GM23338 (cell line): ENCODE results near the gene BCAS3. TPM values are rescaled to one million over a fixed set of nuclear protein-coding genes. Genes with fewer than 3 reads are reported as not detected.

ENCODE experiments used
- ATAC-seq: fragments of 200-7000 bp; cut with Tn5 transposase; 3 replicates; pipeline ENCODE4 v1.9.1; 2020
- DNase-seq: peaks from one replicate; pipeline ENCODE4 v3.0.0-alpha.2; 2015; ENCODE audit warnings: low spot score
- H2AFZ ChIP-seq: fragments of 200-600 bp; sonication (generic); 2 replicates; pipeline ENCODE4 v1.8.0; 2016; ENCODE audit warnings: antibody characterized with exemption, mild to moderate bottlenecking, moderate library complexity
- H3F3A ChIP-seq: fragments of 200-600 bp; sonication (generic); replicated peaks from 2 replicates; pipeline ENCODE4 v1.8.0; 2017; ENCODE audit warnings: antibody characterized with exemption, mixed run types, low read depth
- H3K27ac ChIP-seq: fragments of 200-600 bp; sonication (generic); 2 replicates; pipeline ENCODE4 v1.6.1; 2016; ENCODE audit warnings: low read depth
- H3K27me3 ChIP-seq: fragments of 200-600 bp; sonication (generic); 2 replicates; pipeline ENCODE4 v1.8.0; 2016; ENCODE audit warnings: mild to moderate bottlenecking, mixed run types, moderate library complexity; ENCODE audit not compliant: insufficient read depth
- H3K36me3 ChIP-seq: fragments of 200-600 bp; sonication (generic); 2 replicates; pipeline ENCODE4 v1.8.0; 2016; ENCODE audit warnings: mild to moderate bottlenecking; ENCODE audit not compliant: insufficient read depth
- H3K4me1 ChIP-seq: fragments of 200-600 bp; sonication (generic); 2 replicates; pipeline ENCODE4 v1.8.0; 2016; ENCODE audit warnings: mild to moderate bottlenecking, moderate library complexity; ENCODE audit not compliant: insufficient read depth
- H3K4me2 ChIP-seq: fragments of 200-600 bp; sonication (generic); 2 replicates; pipeline ENCODE4 v1.7.1; 2017; ENCODE audit warnings: mixed run types
- H3K4me3 ChIP-seq: fragments of 200-600 bp; sonication (generic); 2 replicates; pipeline ENCODE4 v1.6.1; 2016; ENCODE audit warnings: mixed run types
- H3K79me2 ChIP-seq: fragments of 200-600 bp; sonication (generic); replicated peaks from 2 replicates; pipeline ENCODE4 v1.8.0; 2017; ENCODE audit warnings: mild to moderate bottlenecking; ENCODE audit not compliant: insufficient read depth
- H3K9me2 ChIP-seq: fragments of 200-600 bp; sonication (generic); 2 replicates; pipeline ENCODE4 v1.8.0; 2017; ENCODE audit not compliant: insufficient read depth
- H4K20me1 ChIP-seq: fragments of 200-600 bp; sonication (generic); replicated peaks from 2 replicates; pipeline ENCODE4 v1.8.0; 2017; ENCODE audit warnings: mild to moderate bottlenecking; ENCODE audit not compliant: insufficient read depth
- H3K27ac Mint-ChIP-seq: 2 replicates; pipeline ENCODE4 v1.8.0; 2020; ENCODE audit warnings: inconsistent platforms, mild to moderate bottlenecking, moderate library complexity, mixed read lengths
- H3K27me3 Mint-ChIP-seq: 3 replicates; pipeline ENCODE4 v1.8.0; 2022; ENCODE audit warnings: low read depth, mild to moderate bottlenecking, moderate library complexity, mixed read lengths, inconsistent platforms; ENCODE audit not compliant: insufficient read depth, poor library complexity
- H3K36me3 Mint-ChIP-seq: 3 replicates; pipeline ENCODE4 v1.8.0; 2021; ENCODE audit warnings: low read depth, mild to moderate bottlenecking, inconsistent platforms, moderate library complexity, mixed read lengths
- H3K4me1 Mint-ChIP-seq: 3 replicates; pipeline ENCODE4 v1.8.0; 2020; ENCODE audit warnings: mild to moderate bottlenecking, inconsistent platforms, mixed read lengths
- H3K4me3 Mint-ChIP-seq: 3 replicates; pipeline ENCODE4 v1.8.0; 2021; ENCODE audit warnings: moderate library complexity, mild to moderate bottlenecking, inconsistent platforms, mixed read lengths
- H3K9me3 Mint-ChIP-seq: 3 replicates; pipeline ENCODE4 v1.8.0; 2020; ENCODE audit warnings: moderate library complexity, mild to moderate bottlenecking, inconsistent platforms, mixed read lengths
- CREB1 ChIP-seq: fragments of 250-450 bp; sonication (Bioruptor Pico); IDR thresholded peaks from 2 replicates; pipeline ENCODE4 v1.5.0; 2020; ENCODE audit warnings: low read depth, mild to moderate bottlenecking, moderate library complexity
- EZH2 ChIP-seq: fragments of 200-600 bp; sonication (generic); IDR thresholded peaks from one replicate; pipeline ENCODE4 v1.8.0; 2017; ENCODE audit warnings: antibody characterized with exemption, mild to moderate bottlenecking, low read depth; ENCODE audit not compliant: unreplicated experiment
- EZH2phosphoT487 ChIP-seq: fragments of 200-600 bp; sonication (generic); IDR thresholded peaks from one replicate; pipeline ENCODE4 v1.8.1; 2018; ENCODE audit warnings: antibody characterized with exemption; ENCODE audit not compliant: unreplicated experiment
- JUNB ChIP-seq: IDR thresholded peaks from one replicate; pipeline ENCODE4 v1.6.1; 2016; ENCODE audit warnings: antibody characterized with exemption; ENCODE audit not compliant: unreplicated experiment
- NANOG ChIP-seq: IDR thresholded peaks from 2 replicates; pipeline ENCODE4 v1.6.1; 2016; ENCODE audit warnings: antibody characterized with exemption, borderline replicate concordance
- POLR2AphosphoS5 ChIP-seq: IDR thresholded peaks from 2 replicates; pipeline ENCODE4 v1.6.1; 2016; ENCODE audit warnings: antibody characterized with exemption, low read depth
- STAT1 ChIP-seq: IDR thresholded peaks from one replicate; pipeline ENCODE4 v1.6.1; 2016; ENCODE audit warnings: antibody characterized with exemption; ENCODE audit not compliant: unreplicated experiment
- ZNF114 ChIP-seq: fragments of 250-450 bp; sonication (Bioruptor Pico); IDR thresholded peaks from 2 replicates; pipeline ENCODE4 v1.5.0; 2020; ENCODE audit warnings: mild to moderate bottlenecking, moderate library complexity
- ZNF331 ChIP-seq: fragments of 250-450 bp; sonication (Bioruptor Pico); IDR thresholded peaks from 2 replicates; pipeline ENCODE4 v1.5.0; 2020; ENCODE audit warnings: low read depth, mild to moderate bottlenecking, moderate library complexity
- polyA plus RNA-seq: library from polyadenylated mRNA; unstranded; fragments of >200 nt; fragmentation: Nextera tagmentation; extraction: Ambion mirVana; gene quantifications from 2 replicates; pipeline ENCODE4 v1.2.1, GENCODE V29; 2016
- total RNA-seq: library from RNA; depleted of rRNA; stranded (reverse); fragments of >200 nt; shearing (Covaris generic); gene quantifications from 2 replicates; pipeline ENCODE4 v1.2.3, GENCODE V29; 2014
- TF ChIP-seq, protein P1 (sequence below): IDR thresholded peaks from one replicate; pipeline ENCODE4 v1.6.1; 2018; ENCODE audit warnings: antibody characterized with exemption; ENCODE audit not compliant: unreplicated experiment
- TF ChIP-seq, protein P2 (sequence below): fragments of 250-450 bp; sonication (Bioruptor Pico); IDR thresholded peaks from 2 replicates; pipeline ENCODE4 v1.5.0; 2020; ENCODE audit warnings: mild to moderate bottlenecking, moderate library complexity
- TF ChIP-seq, protein P3 (sequence below), 2 experiments: fragments of 200-600 bp in 1 of 2; sonication (generic) in 1 of 2; conservative IDR thresholded peaks; 2 replicates each; pipeline versions ENCODE4 v1.5.1 to v1.6.1; 2016 to 2017; ENCODE audit warnings: antibody characterized with exemption in 2 of 2, low read depth in 2 of 2, mild to moderate bottlenecking in 2 of 2, moderate library complexity in 1 of 2
- TF ChIP-seq, protein P4 (sequence below): IDR thresholded peaks from 2 replicates; pipeline ENCODE4 v1.6.1; 2016; ENCODE audit warnings: antibody characterized with exemption

BCAS3 gene
- total and polyA plus RNA-seq, 2 experiments from 2014 or later = 8.2 to 28.0 TPM

DNA sequence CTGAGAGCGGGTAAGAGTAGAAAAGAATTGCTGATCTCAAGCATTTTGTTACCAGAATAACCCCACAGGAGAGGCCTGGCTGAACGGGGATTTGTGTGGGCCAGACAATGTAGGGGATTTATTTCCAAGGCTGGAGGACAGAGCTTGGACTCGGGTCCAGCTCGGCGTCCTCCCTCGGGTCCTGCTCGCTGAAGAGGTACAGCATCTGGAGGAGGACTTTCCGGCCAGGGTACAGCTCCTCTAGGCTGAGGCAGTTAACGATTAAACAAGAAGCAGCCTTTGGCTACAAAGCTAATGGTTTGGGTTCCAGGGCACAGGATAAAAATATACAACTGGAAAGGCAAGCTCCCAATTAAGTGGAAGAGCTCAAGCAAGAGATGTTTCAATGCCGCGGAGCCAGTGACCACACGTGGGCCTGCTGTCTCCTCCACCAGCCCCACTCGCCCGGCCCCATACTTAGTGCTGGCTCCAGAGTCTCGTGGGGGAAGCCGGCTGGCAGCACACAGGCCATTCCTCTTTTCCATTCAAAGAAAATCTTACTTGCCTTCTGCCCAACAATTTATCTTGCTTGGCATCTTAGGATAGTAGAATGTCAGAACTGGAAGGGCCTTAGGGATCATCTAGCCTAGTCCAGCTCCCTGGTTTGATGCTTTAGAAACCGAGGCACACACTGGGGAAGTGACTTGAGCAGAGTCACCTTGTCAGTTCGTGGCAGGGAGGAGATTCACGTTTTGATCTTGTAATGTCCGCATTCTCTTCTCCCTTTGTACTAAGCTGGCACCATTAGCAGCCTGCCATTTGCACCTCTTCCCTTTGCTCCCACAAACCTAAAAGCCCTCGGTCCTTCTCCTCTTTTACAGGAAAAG lies 636.0 kb downstream of the BCAS3 start:
- no peak overlapping the region for H2AFZ ChIP-seq
- DNase-seq (no peak), ATAC-seq (no peak)
- no peaks in the 10 kb centered on the region for H4K20me1 ChIP-seq
- H3K27ac ChIP-seq = no peak overlapping the region
- H3K4me3 ChIP-seq = no peak overlapping the region
- no peaks in the 10 kb centered on the region for H3K36me3 ChIP-seq
- Mint-ChIP-seq H3K9me3 (no peaks in the 10 kb centered on the region), H3K4me1 (peaks cover 6% of the 10 kb centered on the region; the same call in 2 of the 3 replicates), H3K27me3 (peaks cover 10% of the 10 kb centered on the region), H3K4me3 (no peak overlapping the region), H3K27ac (no peak overlapping the region), H3K36me3 (no peaks in the 10 kb centered on the region)
- H3K4me1 ChIP-seq = 0 out of 2 replicates have a peak, but pooled peaks cover 3% of the 10 kb centered on the region
- no peak for TF ChIP-seq NANOG
- no peak for TF ChIP-seq STAT1
- TF ChIP-seq CREB1 (CRISPR knock-in tag) = no peak
- TF ChIP-seq EZH2 = no peak
- no peak for TF ChIP-seq ZNF331 (CRISPR knock-in tag)
- TF ChIP-seq JUNB = no peak
- TF ChIP-seq, protein P1, sequence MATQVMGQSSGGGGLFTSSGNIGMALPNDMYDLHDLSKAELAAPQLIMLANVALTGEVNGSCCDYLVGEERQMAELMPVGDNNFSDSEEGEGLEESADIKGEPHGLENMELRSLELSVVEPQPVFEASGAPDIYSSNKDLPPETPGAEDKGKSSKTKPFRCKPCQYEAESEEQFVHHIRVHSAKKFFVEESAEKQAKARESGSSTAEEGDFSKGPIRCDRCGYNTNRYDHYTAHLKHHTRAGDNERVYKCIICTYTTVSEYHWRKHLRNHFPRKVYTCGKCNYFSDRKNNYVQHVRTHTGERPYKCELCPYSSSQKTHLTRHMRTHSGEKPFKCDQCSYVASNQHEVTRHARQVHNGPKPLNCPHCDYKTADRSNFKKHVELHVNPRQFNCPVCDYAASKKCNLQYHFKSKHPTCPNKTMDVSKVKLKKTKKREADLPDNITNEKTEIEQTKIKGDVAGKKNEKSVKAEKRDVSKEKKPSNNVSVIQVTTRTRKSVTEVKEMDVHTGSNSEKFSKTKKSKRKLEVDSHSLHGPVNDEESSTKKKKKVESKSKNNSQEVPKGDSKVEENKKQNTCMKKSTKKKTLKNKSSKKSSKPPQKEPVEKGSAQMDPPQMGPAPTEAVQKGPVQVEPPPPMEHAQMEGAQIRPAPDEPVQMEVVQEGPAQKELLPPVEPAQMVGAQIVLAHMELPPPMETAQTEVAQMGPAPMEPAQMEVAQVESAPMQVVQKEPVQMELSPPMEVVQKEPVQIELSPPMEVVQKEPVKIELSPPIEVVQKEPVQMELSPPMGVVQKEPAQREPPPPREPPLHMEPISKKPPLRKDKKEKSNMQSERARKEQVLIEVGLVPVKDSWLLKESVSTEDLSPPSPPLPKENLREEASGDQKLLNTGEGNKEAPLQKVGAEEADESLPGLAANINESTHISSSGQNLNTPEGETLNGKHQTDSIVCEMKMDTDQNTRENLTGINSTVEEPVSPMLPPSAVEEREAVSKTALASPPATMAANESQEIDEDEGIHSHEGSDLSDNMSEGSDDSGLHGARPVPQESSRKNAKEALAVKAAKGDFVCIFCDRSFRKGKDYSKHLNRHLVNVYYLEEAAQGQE = no peak
- TF ChIP-seq EZH2phosphoT487 = no peak
- TF ChIP-seq, protein P2, sequence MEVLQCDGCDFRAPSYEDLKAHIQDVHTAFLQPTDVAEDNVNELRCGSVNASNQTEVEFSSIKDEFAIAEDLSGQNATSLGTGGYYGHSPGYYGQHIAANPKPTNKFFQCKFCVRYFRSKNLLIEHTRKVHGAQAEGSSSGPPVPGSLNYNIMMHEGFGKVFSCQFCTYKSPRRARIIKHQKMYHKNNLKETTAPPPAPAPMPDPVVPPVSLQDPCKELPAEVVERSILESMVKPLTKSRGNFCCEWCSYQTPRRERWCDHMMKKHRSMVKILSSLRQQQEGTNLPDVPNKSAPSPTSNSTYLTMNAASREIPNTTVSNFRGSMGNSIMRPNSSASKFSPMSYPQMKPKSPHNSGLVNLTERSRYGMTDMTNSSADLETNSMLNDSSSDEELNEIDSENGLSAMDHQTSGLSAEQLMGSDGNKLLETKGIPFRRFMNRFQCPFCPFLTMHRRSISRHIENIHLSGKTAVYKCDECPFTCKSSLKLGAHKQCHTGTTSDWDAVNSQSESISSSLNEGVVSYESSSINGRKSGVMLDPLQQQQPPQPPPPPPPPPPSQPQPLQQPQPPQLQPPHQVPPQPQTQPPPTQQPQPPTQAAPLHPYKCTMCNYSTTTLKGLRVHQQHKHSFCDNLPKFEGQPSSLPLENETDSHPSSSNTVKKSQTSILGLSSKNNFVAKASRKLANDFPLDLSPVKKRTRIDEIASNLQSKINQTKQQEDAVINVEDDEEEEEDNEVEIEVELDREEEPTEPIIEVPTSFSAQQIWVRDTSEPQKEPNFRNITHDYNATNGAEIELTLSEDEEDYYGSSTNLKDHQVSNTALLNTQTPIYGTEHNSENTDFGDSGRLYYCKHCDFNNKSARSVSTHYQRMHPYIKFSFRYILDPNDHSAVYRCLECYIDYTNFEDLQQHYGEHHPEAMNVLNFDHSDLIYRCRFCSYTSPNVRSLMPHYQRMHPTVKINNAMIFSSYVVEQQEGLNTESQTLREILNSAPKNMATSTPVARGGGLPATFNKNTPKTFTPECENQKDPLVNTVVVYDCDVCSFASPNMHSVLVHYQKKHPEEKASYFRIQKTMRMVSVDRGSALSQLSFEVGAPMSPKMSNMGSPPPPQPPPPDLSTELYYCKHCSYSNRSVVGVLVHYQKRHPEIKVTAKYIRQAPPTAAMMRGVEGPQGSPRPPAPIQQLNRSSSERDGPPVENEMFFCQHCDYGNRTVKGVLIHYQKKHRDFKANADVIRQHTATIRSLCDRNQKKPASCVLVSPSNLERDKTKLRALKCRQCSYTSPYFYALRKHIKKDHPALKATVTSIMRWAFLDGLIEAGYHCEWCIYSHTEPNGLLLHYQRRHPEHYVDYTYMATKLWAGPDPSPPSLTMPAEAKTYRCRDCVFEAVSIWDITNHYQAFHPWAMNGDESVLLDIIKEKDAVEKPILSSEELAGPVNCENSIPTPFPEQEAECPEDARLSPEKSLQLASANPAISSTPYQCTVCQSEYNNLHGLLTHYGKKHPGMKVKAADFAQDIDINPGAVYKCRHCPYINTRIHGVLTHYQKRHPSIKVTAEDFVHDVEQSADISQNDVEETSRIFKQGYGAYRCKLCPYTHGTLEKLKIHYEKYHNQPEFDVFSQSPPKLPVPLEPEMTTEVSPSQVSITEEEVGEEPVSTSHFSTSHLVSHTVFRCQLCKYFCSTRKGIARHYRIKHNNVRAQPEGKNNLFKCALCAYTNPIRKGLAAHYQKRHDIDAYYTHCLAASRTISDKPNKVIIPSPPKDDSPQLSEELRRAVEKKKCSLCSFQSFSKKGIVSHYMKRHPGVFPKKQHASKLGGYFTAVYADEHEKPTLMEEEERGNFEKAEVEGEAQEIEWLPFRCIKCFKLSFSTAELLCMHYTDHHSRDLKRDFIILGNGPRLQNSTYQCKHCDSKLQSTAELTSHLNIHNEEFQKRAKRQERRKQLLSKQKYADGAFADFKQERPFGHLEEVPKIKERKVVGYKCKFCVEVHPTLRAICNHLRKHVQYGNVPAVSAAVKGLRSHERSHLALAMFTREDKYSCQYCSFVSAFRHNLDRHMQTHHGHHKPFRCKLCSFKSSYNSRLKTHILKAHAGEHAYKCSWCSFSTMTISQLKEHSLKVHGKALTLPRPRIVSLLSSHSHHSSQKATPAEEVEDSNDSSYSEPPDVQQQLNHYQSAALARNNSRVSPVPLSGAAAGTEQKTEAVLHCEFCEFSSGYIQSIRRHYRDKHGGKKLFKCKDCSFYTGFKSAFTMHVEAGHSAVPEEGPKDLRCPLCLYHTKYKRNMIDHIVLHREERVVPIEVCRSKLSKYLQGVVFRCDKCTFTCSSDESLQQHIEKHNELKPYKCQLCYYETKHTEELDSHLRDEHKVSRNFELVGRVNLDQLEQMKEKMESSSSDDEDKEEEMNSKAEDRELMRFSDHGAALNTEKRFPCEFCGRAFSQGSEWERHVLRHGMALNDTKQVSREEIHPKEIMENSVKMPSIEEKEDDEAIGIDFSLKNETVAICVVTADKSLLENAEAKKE (CRISPR knock-in tag) = no peak
- TF ChIP-seq ZNF114 (CRISPR knock-in tag) = no peak
- TF ChIP-seq, protein P3, sequence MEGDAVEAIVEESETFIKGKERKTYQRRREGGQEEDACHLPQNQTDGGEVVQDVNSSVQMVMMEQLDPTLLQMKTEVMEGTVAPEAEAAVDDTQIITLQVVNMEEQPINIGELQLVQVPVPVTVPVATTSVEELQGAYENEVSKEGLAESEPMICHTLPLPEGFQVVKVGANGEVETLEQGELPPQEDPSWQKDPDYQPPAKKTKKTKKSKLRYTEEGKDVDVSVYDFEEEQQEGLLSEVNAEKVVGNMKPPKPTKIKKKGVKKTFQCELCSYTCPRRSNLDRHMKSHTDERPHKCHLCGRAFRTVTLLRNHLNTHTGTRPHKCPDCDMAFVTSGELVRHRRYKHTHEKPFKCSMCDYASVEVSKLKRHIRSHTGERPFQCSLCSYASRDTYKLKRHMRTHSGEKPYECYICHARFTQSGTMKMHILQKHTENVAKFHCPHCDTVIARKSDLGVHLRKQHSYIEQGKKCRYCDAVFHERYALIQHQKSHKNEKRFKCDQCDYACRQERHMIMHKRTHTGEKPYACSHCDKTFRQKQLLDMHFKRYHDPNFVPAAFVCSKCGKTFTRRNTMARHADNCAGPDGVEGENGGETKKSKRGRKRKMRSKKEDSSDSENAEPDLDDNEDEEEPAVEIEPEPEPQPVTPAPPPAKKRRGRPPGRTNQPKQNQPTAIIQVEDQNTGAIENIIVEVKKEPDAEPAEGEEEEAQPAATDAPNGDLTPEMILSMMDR (conservative IDR thresholded peaks at IDR 0.05; ENCODE audit: low read depth in 2 of 2) = no peak
- TF ChIP-seq POLR2AphosphoS5 = no peak
- TF ChIP-seq, protein P4, sequence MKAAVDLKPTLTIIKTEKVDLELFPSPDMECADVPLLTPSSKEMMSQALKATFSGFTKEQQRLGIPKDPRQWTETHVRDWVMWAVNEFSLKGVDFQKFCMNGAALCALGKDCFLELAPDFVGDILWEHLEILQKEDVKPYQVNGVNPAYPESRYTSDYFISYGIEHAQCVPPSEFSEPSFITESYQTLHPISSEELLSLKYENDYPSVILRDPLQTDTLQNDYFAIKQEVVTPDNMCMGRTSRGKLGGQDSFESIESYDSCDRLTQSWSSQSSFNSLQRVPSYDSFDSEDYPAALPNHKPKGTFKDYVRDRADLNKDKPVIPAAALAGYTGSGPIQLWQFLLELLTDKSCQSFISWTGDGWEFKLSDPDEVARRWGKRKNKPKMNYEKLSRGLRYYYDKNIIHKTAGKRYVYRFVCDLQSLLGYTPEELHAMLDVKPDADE = no peak
- no peaks in the 10 kb centered on the region for H3F3A ChIP-seq
- no peaks in the 10 kb centered on the region for H3K9me2 ChIP-seq
- H3K79me2 ChIP-seq = no peaks in the 10 kb centered on the region
- H3K27me3 ChIP-seq = no peaks in the 10 kb centered on the region
- H3K4me2 ChIP-seq = no peak overlapping the region
